T-helper 22 cell (primary cell): ENCODE results near the gene ATP11B.
"Not testable (repeated sequence)": the region's sequence is repeated elsewhere in the genome, so short reads cannot be mapped to it uniquely, and the experiment has no call there.

Experiments
- DNase-seq: peaks from one replicate; pipeline ENCODE4 v3.0.0-alpha.2; 2020; ENCODE audit warnings: low read depth

ATP11B gene

DNA sequence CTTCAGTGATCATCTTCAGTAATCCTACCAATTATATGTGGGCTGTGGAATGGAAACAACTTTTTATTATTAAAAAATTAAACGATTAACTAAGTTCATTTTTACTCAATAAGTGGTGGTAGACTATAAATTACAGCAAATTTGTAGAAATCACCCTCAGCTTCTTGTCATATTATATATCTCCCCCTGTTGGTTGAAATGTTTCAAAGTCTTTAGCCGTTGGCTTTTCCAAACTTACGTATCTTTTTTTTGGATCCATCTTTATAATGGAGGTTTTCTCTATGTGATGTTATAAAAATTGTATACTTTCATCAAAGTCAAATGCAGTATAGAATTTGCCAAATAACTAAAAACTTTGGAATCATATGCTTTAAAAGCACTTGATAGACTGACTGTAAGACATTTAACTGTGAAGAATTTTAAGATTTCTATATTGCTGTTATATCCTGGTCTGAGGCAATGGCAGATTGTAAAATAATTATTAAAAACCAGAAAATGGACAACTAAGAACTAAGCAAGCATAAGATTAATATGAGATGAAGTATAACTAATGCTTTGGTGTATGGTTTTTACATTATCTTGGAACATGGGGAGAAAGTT, 44.7 kb downstream of the ATP11B start:
- DNase-seq = no peak

DNA sequence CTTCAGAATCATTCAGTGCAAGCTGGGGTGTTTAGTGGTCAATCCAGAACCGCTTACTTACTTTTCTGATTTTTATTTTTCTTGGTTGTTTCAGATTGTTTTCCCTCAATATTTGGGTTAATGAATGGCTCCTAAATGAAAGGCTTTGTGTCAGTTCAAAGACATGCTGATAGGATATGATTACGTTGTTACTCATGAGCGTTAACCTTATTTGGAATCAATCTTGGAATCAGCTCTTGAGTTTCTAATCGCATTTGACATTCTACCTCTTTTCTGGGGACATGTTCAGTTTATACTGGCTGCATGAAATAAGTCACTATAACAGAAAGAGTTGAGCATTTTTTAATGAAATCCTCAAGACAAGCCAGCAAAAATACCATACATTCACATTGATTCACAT, 50.2 kb downstream of the ATP11B start:
- DNase-seq = no peak

DNA sequence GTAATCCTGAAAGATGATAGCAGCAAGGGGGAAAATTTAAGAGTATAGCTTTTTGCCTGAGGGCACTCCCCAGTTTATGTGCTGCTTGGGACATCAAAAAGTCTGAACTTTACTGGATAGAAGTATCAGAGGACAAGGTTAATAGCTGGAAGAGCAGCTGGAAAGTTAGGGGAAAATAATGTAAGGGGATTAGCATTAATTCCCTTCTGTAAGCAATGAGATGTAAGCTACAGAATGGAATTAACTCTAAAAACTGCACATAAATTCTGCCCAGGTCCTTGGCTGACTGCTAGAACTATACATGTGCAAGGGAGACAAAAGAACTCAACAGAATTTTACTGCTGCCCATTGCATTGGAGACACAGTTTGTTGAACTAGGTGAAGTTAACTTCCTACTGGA, 55.6 kb downstream of the ATP11B start:
- DNase-seq = no peak

DNA sequence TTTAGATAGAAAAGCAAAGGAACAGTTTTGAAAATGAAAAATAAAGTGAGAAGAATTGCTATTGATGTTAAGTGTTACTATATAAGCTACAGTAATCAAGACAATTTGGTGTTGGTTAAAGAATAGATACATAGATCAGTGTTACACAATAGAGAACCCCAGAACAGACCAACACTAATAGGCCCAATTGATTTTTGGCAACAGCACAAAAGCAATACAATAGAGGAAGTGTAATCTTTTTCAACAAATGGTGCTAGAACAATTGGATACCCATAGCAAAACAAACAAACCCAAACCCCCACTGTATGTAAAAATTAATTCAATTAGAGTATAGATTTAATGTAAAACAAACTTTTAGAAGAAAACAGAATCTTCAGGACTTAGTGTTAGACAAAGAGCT, 61.8 kb downstream of the ATP11B start:
- DNase-seq = no peak

DNA sequence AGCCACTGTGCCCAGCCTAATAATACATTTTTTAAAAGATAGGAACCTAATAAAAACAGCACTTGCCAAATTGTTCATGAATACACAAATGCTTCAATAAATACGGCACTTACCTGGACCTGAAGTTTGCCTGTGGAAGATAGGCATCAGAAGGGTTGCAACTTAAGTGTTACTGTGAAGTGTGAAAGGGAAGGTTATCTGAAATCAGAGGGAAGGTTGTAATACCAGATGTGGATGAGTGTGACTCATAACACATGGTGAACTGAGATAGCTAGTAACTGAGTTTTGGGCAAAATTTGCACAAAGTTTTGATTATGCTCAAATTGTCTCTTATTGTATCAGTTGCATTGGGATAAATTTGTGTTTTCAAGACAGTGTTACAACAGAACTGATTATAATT, 68.0 kb downstream of the ATP11B start:
- DNase-seq = no peak

DNA sequence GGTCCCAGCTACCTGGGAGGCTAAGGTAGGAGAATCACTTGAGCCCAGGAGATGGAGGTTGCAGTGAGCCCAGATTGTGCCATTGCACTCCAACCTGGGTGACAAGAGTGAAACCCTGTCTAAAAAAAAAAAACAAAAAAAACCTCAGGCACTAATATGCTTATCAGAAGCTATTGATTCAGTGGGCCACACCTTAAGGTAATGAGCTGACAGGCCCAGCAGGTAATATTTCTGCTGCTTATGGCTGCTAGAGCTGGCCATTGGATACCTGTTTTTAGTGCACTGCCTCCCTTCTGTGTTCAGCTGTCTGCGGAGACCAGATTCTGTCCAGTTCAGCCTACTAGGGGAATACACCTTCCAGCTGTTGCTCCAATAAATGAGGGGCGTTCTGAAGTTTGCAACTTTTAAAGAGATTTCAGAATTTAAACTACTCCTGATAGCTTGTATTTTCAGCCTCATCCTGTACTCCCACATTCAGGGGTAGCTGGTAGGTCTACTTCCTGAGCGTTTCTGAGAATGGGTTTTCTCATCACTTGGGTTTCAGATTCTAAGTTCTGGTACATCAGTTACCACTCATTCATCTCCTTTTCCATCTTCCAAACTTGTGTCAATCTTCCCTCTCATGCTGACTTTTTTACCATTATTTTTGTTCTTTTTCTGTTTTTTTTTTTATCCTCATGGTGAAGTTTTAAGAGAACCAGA, 69.0 kb downstream of the ATP11B start:
- no peak for DNase-seq

DNA sequence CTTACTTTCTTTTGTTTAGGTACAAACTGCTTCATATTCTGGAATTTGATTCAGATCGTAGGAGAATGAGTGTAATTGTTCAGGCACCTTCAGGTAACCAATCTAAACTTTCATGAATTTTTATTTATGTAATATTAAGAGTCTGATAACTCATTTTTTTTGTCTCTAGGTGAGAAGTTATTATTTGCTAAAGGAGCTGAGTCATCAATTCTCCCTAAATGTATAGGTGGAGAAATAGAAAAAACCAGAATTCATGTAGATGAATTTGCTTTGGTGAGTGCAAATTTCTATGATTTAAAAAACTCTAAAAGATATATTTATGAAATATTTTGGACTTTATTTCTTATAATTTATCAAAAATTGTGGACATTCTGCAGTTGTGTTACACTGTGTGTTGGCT, 75.8 kb downstream of the ATP11B start:
- DNase-seq = no peak

DNA sequence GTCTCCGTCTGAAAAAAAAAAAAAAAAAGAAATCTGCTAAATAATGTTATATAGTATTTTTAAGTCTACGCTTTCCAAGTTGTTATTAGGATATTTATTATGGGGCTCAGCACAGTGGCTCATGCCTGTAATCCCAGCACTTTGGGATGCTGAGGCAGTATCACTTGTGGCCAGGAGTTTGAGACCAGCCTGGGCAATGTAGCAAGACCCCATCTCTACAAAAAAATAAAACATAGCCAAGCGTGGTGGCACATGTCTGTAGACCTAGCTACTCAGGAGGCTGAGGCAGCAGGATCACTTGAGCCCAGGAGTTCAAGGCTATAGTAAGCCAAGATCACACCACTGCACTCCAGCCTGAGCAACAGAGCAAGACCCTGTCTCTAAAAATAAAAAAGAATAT, 77.6 kb downstream of the ATP11B start:
- not testable (repeated sequence) for DNase-seq

DNA sequence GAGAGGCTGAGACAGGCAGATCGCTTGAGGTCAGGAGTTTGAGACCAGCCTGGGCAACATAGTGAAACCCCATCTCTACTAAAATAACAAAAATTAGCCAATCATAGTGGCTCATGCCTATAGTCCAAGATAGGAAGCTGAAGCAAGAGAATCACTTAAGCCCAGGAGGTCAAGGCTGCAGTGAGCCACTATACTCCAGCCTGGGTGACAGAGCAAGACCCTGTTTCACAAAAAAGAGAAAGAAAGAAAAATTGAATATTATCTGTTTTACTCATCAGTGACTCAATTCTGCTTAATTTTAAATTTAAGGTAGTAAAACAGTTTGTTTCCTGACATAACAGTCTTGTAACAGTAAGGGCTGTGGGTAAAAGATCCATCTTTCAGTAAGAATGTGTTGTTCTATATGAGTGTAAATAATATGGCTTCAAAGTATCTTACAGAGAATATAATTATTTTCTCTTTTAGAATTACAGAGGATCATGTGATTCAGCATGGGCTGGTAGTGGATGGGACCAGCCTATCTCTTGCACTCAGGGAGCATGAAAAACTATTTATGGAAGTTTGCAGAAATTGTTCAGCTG, 85.8 kb downstream of the ATP11B start:
- no peak for DNase-seq

DNA sequence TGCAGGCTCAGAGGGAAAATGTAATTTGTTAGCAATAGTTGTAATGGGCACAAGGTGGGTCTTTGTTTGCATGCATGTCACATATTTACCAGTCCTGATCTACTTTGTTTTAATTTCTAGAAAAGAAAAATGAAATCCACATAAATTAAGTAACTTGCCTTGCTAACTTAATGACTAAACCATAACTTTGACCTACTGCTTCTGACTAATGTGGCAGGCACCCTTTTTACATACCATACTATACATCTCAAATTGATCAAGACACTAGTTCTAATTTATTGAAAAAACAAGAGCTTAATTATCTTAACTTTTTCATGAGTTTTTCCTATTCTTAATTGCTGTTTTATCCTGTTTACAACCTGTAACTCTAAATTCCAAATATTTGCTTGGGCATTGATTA, 93.2 kb downstream of the ATP11B start:
- no peak for DNase-seq

DNA sequence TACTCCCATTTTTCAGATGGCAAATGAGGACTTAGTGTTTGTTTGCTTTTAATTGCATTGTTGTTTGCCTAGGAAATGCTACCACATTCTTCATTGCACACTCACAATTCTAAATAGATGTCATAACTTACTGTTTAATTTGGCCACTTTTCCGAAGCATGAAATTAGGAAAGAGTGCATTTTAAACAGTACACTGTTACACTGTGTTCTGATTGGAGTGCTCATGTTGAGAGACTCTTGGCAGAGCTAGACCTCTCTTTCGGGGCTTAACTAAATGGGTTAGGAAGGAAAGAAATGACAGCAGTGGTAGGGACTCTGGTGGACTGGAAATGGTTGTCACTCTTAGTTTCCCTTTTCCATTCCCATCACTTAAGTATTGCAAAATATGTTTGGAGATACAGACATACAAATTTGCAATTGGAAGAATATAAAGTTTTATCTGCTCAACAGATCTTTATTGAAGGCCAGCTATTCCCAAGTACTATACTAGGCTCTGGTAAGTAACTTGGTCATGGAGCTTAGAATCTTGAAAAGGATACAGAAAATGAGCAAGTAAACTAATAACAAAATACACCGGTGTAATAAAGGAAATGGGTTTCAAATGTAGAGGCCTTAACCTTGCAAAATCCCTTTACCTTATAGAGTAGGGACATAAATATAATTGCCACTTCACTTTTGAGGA, 96.8 kb downstream of the ATP11B start:
- DNase-seq = no peak

DNA sequence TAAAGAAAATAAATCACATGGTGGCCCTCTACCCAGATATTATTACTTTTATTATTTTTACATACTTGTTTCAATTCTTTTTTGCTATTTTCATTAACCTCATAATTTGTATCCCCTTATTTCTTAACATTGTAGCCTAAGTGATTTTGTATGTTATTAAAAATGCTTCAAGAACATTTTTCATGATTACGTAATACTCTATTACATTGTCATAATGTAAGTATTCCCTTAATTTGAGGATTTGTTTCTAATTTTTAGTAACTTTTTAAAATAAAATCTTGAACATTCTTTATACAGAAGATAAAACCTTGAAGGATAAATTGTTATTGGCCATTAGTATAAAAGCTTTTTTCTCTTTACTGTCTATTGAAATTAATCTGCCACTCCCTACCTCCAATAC, 98.1 kb downstream of the ATP11B start:
- no peak for DNase-seq

DNA sequence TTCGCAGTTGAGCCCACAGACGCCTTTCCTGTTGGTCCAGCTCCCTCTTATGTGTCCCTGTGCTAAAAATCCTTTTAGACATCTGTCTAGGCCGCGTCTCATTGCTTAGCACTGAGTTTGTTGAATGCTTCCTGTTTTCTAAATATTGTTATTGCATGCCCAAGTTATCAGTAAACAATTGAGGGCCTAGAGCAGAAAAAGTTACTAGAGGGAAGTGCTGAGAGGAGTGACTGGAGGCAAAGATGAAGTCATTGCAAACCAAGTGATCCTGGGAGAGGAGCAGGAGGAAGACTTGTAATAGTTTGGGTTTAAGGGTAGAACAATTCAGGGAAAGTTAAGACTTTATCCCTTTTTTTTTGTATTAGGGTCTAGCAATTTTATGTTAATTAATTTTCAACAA, 98.9 kb downstream of the ATP11B start:
- DNase-seq = no peak

DNA sequence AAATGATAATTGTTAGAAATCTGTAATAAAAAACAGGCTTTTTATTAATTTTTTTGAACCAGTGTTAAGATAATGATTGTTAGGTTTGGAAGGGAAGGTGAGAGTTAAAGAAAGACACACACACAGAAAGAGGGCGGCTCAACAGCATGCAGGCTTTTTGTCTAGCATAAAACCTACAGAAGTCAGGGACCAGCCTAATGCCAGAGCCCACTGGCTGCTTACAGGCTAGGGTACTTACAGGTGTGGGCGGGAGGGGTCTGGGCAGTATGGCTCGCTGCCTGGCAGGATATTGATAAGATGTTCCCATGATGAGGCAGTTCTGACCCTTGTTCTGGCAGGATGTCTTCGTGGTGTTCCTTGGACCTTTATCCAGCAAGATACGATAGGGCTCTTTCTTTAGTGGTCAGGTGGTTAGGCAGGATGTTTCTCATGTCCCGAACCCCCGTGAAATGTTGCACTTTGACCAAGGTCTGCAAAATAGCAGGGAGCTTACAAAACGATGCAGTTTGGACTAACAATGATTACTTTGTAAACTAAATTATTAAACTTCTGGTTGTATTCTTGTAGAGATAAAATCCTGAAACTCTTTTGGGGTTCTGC, 102.3 kb downstream of the ATP11B start:
- DNase-seq = no peak

DNA sequence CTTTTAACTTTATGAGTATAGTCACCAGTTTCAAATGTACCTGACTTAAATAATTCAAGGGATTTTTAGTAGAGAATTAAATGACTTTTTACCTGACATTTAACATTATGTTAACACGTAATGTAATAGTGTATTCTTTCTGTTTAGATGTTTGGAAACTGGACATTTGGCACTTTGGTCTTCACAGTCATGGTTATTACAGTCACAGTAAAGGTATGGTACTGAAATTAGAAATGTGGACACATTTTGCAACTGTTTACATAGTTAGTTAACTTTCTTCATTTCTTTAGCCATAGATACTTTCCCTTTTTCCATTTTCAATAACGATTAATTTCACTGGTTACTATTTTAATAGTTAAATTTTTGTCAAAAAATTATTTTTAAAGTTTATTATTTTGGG, 103.2 kb downstream of the ATP11B start:
- DNase-seq = no peak

DNA sequence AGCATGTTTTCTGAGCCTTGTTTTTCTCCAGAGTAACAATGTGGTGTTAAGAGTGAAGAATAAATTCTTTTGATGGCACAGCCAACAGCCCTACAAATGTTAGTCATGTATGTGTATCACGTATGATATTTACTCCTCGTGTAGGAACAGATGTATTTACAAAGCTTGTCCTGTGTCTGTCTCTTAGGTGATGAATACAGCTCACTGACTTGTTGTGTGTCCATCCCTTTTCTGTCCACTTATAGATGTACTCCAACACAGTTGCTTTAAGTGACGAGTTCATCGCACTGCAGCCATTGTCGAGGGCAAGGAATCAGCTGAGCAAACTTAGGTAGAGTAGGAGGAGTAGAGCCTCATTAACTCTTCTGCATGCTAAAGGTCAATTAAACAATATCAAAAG, 108.9 kb downstream of the ATP11B start:
- DNase-seq = no peak

DNA sequence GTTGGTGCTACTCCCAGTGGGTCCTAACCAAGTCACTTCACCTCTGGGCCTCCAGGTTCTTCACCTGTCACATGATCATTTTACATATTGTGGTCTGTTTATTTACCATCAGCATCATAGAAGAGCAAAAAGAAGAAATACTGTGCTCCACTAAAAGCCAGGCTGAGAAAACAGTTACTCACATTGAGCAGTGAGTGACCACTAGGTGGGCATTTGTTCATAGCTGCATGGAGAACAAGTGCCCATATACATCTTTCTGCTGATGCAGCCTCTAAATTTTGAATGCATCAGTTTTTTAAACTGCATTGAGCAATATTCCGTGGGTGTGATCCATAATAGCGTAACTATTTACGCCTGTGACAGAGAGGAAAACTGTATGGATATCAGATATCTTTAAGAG, 110.9 kb downstream of the ATP11B start:
- no peak for DNase-seq

DNA sequence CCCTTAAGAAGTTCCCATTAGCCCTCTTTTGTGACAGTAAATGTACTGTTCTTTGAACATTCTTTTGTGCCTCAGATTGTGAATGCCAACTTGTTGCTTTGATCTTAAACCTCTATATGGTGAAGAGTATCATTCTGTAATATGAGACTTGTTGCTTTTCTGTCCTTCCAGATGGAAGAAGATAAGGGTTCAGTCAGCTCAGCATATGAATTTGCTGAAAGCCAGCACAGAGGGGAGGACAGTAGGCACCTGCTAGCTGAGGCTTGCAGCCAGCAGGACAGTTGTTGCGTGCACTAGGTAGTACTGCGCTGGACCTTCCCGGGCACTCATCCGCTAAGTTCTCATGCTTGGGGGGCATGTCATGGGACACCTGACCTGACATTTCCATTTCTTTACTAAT, 112.3 kb downstream of the ATP11B start:
- no peak for DNase-seq

DNA sequence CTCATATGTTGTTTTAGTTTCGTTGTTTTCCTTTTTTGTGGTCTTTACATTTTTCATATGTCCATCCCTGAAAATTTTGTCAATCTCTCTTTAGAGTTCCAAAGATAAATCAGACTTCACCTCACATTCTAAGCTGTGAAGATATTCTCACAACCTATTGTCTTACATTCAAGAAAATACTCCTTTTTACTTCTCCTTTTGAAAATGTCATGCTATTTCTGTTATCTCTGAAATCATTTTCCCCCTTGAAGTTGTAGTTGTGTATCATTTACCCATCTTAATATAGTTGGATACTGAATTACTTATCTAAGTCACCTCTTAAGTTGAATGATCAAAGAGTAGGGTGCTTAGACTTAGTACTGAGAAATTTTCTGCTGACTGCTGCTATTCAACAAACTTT, 112.7 kb downstream of the ATP11B start:
- DNase-seq = no peak

DNA sequence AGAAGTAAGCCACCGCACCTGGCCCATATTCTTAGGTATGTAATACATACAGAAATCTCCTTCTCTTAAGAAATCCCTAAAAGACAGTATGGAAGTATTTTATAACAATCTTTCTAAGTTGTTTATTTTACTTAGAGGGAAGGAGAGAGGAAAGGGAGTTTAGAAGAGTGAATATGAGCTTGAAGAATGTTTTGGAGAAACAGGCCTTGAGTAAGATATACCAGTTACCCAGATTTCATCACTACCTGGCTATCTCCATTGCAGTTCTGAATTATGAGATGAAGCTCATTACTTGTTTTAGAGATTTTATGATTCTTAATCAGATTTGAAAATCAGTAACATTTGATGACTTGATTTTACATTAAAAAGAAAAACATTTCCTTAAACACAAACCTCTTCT, 115.2 kb downstream of the ATP11B start:
- no peak for DNase-seq

DNA sequence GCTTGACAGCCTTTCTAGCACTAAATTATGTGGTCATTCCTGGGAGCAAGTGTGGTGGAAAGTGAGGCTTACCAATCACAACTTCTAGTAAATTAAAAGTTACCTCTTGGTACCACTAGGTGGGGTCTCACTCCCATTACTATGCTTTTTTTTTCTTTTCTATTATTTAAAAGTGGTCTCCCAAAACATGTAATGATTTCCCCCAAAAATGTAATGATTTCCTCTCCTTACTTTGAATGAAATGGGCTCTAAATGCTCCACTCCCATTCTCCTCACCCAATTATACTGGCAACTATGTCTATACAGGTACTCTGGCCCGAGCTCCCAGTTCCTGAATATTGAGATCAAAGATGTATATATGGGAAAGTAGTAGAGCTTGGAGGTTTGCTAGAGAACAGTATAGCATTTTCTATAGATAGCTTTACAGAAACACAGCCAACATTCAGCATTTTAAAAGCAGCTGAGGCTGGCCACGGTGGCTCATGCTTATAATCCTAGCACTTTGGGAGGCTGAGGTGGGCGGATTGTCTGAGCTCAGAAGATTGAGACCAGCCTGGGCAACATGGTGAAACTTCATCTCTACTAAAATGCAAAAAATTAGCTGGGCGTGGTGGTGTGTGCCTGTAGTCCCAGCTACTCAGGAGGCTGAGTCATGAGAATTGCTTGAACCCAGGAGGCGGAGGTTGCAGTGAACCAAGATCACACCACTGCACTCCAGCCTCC, 116.2 kb downstream of the ATP11B start:
- no peak for DNase-seq
